Measurements from ENCODE around the gene SYT14. TPM values are rescaled to one million over a fixed set of nuclear protein-coding genes. Genes with fewer than 3 reads are reported as not detected.

Gene SYT14
- total RNA-seq, 4 donors from 2014 or later, result not detected

DNA sequence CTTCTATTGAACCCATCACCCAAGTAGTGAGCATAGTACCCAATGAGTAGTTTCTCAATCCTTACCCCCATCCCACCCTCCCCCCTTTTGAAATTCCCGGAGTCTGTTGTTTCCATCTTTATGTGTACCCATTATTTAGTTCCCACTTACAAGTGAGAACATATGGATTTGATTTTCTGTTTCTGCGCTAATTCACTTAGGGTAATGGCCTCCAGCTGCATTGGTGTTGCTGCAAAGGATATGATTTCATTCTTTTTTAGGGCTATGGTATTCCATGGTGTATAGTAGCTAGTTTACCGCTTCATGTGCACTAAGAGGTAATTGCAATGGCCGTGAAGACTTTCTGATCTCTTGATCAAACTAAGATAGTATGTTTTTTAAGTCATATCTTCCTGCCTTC lies 187.1 kb downstream of the SYT14 start:
- ATAC-seq (ENCODE audit: low FRiP score), result no peak
- DNase-seq (ENCODE audit: low spot score), result no peak
- TF ChIP-seq, protein P1, sequence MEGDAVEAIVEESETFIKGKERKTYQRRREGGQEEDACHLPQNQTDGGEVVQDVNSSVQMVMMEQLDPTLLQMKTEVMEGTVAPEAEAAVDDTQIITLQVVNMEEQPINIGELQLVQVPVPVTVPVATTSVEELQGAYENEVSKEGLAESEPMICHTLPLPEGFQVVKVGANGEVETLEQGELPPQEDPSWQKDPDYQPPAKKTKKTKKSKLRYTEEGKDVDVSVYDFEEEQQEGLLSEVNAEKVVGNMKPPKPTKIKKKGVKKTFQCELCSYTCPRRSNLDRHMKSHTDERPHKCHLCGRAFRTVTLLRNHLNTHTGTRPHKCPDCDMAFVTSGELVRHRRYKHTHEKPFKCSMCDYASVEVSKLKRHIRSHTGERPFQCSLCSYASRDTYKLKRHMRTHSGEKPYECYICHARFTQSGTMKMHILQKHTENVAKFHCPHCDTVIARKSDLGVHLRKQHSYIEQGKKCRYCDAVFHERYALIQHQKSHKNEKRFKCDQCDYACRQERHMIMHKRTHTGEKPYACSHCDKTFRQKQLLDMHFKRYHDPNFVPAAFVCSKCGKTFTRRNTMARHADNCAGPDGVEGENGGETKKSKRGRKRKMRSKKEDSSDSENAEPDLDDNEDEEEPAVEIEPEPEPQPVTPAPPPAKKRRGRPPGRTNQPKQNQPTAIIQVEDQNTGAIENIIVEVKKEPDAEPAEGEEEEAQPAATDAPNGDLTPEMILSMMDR (IDR thresholded peaks at IDR 0.05), result no peak

DNA sequence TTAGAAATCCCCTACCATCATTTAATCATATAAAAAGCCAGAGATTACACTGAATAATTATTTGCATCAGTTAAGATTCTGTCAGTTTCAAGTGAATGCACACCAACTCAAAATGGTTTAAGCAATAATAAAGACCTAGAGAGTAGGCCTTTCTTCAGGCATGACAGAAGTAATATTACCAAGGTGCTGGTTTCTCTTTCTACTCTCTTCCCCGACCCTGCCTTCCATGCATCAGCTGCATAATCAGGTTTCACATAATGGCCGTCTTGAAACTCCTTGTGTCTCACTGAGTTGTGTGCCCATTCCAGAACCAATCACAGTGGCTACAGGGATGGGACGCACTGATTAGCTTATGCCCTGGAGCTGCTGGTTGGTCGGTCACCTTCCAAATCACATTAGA lies 191.1 kb downstream of the SYT14 start:
- no peak for ATAC-seq (ENCODE audit: low FRiP score)
- DNase-seq (ENCODE audit: low spot score), result no peak
- TF ChIP-seq, protein P1 (IDR thresholded peaks at IDR 0.05), result no peak

DNA sequence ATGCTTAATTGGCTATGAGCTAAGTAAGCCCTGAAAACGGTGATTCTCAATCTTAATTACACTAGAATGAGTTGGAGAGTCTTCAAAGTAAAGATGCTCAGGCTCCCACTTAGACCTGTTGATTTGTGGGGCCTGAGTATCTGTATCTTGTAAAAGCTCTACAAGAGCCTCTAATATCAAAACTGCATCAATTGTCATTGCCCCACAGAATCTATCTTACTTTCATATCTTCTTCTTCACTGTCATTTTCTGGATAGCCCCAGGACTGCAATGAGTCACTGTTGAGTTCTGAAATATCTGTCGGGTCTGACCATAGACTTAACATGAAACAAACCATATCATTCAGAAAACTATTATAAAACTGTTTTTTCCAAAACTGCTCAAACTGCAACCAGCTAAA lies 191.7 kb downstream of the SYT14 start:
- TF ChIP-seq, protein P1 (IDR thresholded peaks at IDR 0.05), result no peak
- DNase-seq (ENCODE audit: low spot score) (no peak), ATAC-seq (ENCODE audit: low FRiP score) (no peak)

DNA sequence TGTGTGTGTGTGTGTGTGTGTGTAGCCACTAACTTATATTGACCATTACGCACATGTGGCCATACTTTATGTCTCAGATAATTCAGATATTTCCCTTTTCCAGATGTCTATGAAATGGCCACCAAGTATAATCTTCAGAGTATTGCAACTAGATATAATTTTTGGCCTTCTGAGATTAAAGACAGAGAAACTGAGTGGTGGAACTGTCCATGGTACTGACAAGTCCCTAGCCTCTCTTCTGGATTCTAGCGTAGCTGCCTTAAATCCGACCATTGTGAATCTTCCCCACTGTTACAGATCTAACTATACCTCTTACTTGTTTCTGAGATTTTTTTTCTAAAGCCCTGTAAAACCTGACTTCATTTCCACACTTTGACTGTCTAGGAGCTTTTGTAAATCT lies 194.6 kb downstream of the SYT14 start:
- TF ChIP-seq, protein P1 (IDR thresholded peaks at IDR 0.05), result no peak
- DNase-seq (ENCODE audit: low spot score) (no peak), ATAC-seq (ENCODE audit: low FRiP score) (no peak)

DNA sequence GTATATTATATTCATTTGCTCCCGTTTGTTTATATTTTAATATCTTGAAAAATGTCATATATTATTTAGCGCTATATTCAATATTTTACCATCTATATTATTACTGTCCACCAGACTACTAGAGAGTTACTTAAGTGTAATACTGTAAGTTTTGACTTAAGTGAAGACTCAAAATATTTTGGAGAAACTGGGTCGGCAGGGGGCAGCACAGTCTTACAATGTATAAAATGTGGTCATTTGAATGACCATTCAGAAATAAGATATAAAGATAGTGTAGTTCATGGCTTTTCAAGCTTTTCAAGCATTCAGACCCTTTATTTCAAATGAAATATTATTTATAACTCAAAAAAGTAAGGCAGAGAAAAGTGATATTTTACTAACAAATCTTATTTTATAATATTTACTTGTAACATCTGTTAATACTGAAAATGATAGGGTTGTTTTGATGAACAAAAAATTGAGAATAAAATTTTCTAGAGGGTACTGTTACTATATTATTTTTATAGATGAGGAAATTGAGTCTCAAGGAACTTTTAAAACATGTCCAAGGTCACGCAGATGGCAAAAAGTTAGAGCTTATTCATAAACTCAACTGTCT lies 205.5 kb downstream of the SYT14 start:
- TF ChIP-seq, protein P1 (IDR thresholded peaks at IDR 0.05), result peak in 1 of 3 donors; percentile 13
- ATAC-seq (ENCODE audit: low FRiP score) (no peak), DNase-seq (ENCODE audit: low spot score) (peak; percentile 84)

DNA sequence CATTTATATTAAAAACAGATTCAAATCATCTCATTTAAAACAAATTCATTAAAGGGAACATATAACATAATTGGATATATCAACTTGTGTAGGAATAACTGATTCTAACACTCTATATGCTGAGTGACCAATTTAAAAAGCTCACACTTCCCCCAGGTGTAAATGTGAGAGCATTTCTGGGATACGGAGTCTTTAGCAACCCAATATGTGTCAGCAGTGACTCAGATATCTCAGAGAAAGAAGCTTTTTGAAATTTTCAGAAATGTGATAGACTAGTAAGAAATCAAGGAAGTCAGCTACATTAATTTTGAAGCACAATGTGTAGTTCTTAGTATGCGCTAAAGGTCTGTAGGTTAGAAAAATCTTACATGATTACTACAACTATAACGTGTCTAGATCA lies 206.7 kb downstream of the SYT14 start:
- DNase-seq (ENCODE audit: low spot score), result no peak
- TF ChIP-seq, protein P1 (IDR thresholded peaks at IDR 0.05), result no peak
- no peak for ATAC-seq (ENCODE audit: low FRiP score)

DNA sequence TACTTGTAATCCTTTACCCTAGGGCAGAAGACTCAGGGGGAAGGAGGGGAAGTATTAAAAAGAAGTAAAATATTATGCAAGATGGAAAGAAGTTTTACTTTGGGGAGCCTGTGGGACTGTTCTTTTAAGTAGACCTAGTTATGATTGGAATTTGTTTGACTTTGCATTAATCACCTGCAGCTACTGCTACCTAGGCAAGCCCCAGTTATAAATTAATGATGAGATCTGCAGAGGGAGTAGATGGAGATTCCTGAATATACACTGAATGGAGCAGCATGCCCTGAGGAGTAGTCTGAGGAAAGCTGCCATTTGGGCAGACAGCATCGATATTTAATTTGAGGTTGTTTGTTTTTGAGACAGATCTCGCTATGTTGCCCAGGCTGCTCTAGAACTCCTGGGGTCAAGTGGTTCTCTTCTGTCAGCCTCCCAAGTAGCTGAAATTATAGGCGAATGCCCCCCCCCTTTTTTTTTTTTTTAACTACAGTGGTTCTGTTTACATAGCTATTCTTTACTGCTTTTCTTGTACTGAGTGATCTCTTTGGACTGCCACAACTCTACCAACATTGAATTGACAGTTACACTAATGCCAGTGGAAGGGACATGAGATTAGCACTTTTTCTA lies 213.1 kb downstream of the SYT14 start:
- TF ChIP-seq, protein P1 (IDR thresholded peaks at IDR 0.05), result no peak
- DNase-seq (ENCODE audit: low spot score), result no peak
- no peak for ATAC-seq (ENCODE audit: low FRiP score)
